Measurements from ENCODE around the gene ANKRD40CL.

ANKRD40CL gene

GRCh38 chr17:50758524-50758923 lies 8.8 kb downstream of the ANKRD40CL start:
- TF ChIP-seq MYC (IDR thresholded peaks at IDR 0.05; ENCODE audit: low read depth, low read length) (no peak), POLR2A (IDR thresholded peaks at IDR 0.05; ENCODE audit: extremely low read depth, insufficient read length) (no peak), CTCF (IDR thresholded peaks at IDR 0.05; ENCODE audit: low read depth, low read length) (no peak), MAX (IDR thresholded peaks at IDR 0.05; ENCODE audit: low read depth, low read length) (no peak)
- no peak for DNase-seq (ENCODE audit: low read depth)
- no peak overlapping the region for H3K4me3 ChIP-seq (ENCODE audit: low read depth, low read length)

- no peak for DNase-seq (ENCODE audit: low read depth)
- H3K4me3 ChIP-seq (ENCODE audit: low read depth, low read length), result no peak overlapping the region
- TF ChIP-seq MAX (IDR thresholded peaks at IDR 0.05; ENCODE audit: low read depth, low read length) (no peak), CTCF (IDR thresholded peaks at IDR 0.05; ENCODE audit: low read depth, low read length) (no peak), POLR2A (IDR thresholded peaks at IDR 0.05; ENCODE audit: extremely low read depth, insufficient read length) (no peak)
Measured at GRCh38 chr17:50754521-50754920, 12.8 kb downstream of the ANKRD40CL start.

GRCh38 chr17:50749245-50749644 lies 18.1 kb downstream of the ANKRD40CL start:
- no peak for TF ChIP-seq MAX (IDR thresholded peaks at IDR 0.05; ENCODE audit: low read depth, low read length)
- no peak overlapping the region for H3K4me3 ChIP-seq (ENCODE audit: low read depth, low read length)
- DNase-seq (ENCODE audit: low read depth), result no peak

- no peak for TF ChIP-seq MAX (IDR thresholded peaks at IDR 0.05; ENCODE audit: low read depth, low read length)
- no peak for TF ChIP-seq POLR2A (IDR thresholded peaks at IDR 0.05; ENCODE audit: extremely low read depth, insufficient read length)
- TF ChIP-seq MYC (IDR thresholded peaks at IDR 0.05; ENCODE audit: low read depth, low read length), result no peak
- TF ChIP-seq CTCF (IDR thresholded peaks at IDR 0.05; ENCODE audit: low read depth, low read length), result no peak
- DNase-seq (ENCODE audit: low read depth), result no peak
Measured at GRCh38 chr17:50745631-50746030, 21.7 kb downstream of the ANKRD40CL start.

GRCh38 chr17:50739098-50739497 lies 28.2 kb downstream of the ANKRD40CL start:
- no peak overlapping the region for H3K4me3 ChIP-seq (ENCODE audit: low read depth, low read length)
- TF ChIP-seq MAX (IDR thresholded peaks at IDR 0.05; ENCODE audit: low read depth, low read length), result no peak
- DNase-seq (ENCODE audit: low read depth), result no peak

More at GRCh38 chr17:50745631-50746030, 21.7 kb downstream of the ANKRD40CL start:
- H3K4me3 ChIP-seq (ENCODE audit: low read depth, low read length), result no peak overlapping the region

- DNase-seq (ENCODE audit: low read depth), result no peak
- no peak for TF ChIP-seq MAX (IDR thresholded peaks at IDR 0.05; ENCODE audit: low read depth, low read length)
- no peak for TF ChIP-seq CTCF (IDR thresholded peaks at IDR 0.05; ENCODE audit: low read depth, low read length)
- TF ChIP-seq POLR2A (IDR thresholded peaks at IDR 0.05; ENCODE audit: extremely low read depth, insufficient read length), result no peak
- TF ChIP-seq MYC (IDR thresholded peaks at IDR 0.05; ENCODE audit: low read depth, low read length), result no peak
- H3K4me3 ChIP-seq (ENCODE audit: low read depth, low read length), result no peak overlapping the region
Measured at GRCh38 chr17:50737118-50737698, 30.1 kb downstream of the ANKRD40CL start.

- no peak for DNase-seq (ENCODE audit: low read depth)
- H3K4me3 ChIP-seq (ENCODE audit: low read depth, low read length), result no peak overlapping the region
- TF ChIP-seq MYC (IDR thresholded peaks at IDR 0.05; ENCODE audit: low read depth, low read length), result no peak
- no peak for TF ChIP-seq MAX (IDR thresholded peaks at IDR 0.05; ENCODE audit: low read depth, low read length)
- no peak for TF ChIP-seq CTCF (IDR thresholded peaks at IDR 0.05; ENCODE audit: low read depth, low read length)
- TF ChIP-seq POLR2A (IDR thresholded peaks at IDR 0.05; ENCODE audit: extremely low read depth, insufficient read length), result no peak
Measured at GRCh38 chr17:50735287-50735686, 32.0 kb downstream of the ANKRD40CL start.
